GM12878 (cell line): ENCODE measurements around the gene HS6ST1. TPM values are rescaled to one million over a fixed set of nuclear protein-coding genes. Genes with fewer than 3 reads are reported as not detected.

ENCODE experiments used
- ATAC-seq: fragments of 200-7000 bp; cut with Tn5 transposase; 3 replicates; pipeline ENCODE4 v1.9.1; 2020; ENCODE audit warnings: mild to moderate bottlenecking, moderate library complexity
- BruUV-seq: library from RNA; stranded (reverse); fragments of 400-500 nt; replicated peaks from 2 replicates; lab custom pipeline; 2021; lab: Mats Ljungman, UMichigan
- CTCF ChIA-PET: fragments of 300-600 bp; sonication (Branson Sonifier 250); formaldehyde crosslinking; extraction: SDS; loops from one replicate; lab custom pipeline; 2021; ENCODE audit warnings: inconsistent platforms; lab: Yijun Ruan, JAX
- POLR2A ChIA-PET: fragments of 350-600 bp; formaldehyde crosslinking; extraction: SDS; loops from one replicate; lab custom pipeline; 2021; ENCODE audit warnings: inconsistent platforms; lab: Charles Lee
- RAD21 ChIA-PET: fragments of 300-600 bp; sonication (Branson Sonifier 250); formaldehyde crosslinking; loops from one replicate; lab custom pipeline; 2023; ENCODE audit warnings: antibody characterized with exemption; ENCODE audit not compliant: unreplicated experiment; lab: Charles Lee
- SMC1A ChIA-PET: fragments of 300-600 bp; sonication (Branson Sonifier 250); formaldehyde crosslinking; loops from one replicate; lab custom pipeline; 2023; ENCODE audit not compliant: unreplicated experiment, uncharacterized antibody; lab: Charles Lee
- DNase-seq: peaks from one replicate; pipeline ENCODE4 v3.0.0-alpha.2; 2011; ENCODE audit warnings: low read depth, low spot score
- FAIRE-seq: peaks from 3 replicates; lab custom pipeline; 2011; peaks lifted over from hg19 to GRCh38; lab: Jason Lieb, UNC
- H2AFZ ChIP-seq: 2 replicates; pipeline ENCODE4 v1.6.0; 2011; ENCODE audit warnings: low read depth, low read length, control low read depth; ENCODE audit not compliant: control insufficient read depth
- H3K27ac ChIP-seq: 2 replicates; pipeline ENCODE4 v1.5.1; 2011; ENCODE audit warnings: control low read depth; ENCODE audit not compliant: control insufficient read depth, insufficient read depth
- H3K27me3 ChIP-seq, 2 experiments: replicated peaks in 1 of 2; 2 replicates each; pipeline versions ENCODE4 v1.6.0 to v1.6.1; 2011; ENCODE audit warnings: low read length in 1 of 2; ENCODE audit not compliant: control insufficient read depth in 2 of 2, insufficient read depth in 2 of 2
- H3K36me3 ChIP-seq, 2 experiments: 2 replicates each; pipeline ENCODE4 v1.5.1; 2011; ENCODE audit warnings: low read length in 1 of 2; ENCODE audit not compliant: control insufficient read depth in 2 of 2, insufficient read depth in 2 of 2
- H3K4me1 ChIP-seq: 2 replicates; pipeline ENCODE4 v1.6.1; 2011; ENCODE audit warnings: mild to moderate bottlenecking, low read length, moderate library complexity, mixed read lengths; ENCODE audit not compliant: control insufficient read depth, insufficient read depth
- H3K4me2 ChIP-seq: 2 replicates; pipeline ENCODE4 v1.6.0; 2011; ENCODE audit warnings: control low read depth; ENCODE audit not compliant: control insufficient read depth, insufficient read depth
- H3K4me3 ChIP-seq: fragments of 200-600 bp; sonication (generic); 2 replicates; pipeline ENCODE4 v1.5.1; 2016
- H3K79me2 ChIP-seq: 2 replicates; pipeline ENCODE4 v1.6.0; 2011; ENCODE audit warnings: low read length; ENCODE audit not compliant: control insufficient read depth, insufficient read depth
- H3K9ac ChIP-seq: 2 replicates; pipeline ENCODE4 v1.8.0; 2011; ENCODE audit warnings: low read length, control low read depth, mixed read lengths; ENCODE audit not compliant: control insufficient read depth, insufficient read depth
- H3K9me3 ChIP-seq: replicated peaks from 3 replicates; pipeline ENCODE4 v1.5.1; 2011; ENCODE audit warnings: mild to moderate bottlenecking, low read length; ENCODE audit not compliant: control insufficient read depth, insufficient read depth
- H4K20me1 ChIP-seq: 2 replicates; pipeline ENCODE4 v1.6.0; 2011; ENCODE audit not compliant: control insufficient read depth, insufficient read depth
- BCL11A ChIP-seq: IDR thresholded peaks from 2 replicates; pipeline ENCODE4 v1.6.1; 2011; ENCODE audit warnings: low read depth, low read length
- IRF3 ChIP-seq: fragments of 450-650 bp; IDR thresholded peaks from 2 replicates; pipeline ENCODE4 v1.6.1; 2014; ENCODE audit warnings: mild to moderate bottlenecking
- KDM1A ChIP-seq: fragments of 200-600 bp; sonication (generic); IDR thresholded peaks from 2 replicates; pipeline ENCODE4 v1.6.1; 2016; ENCODE audit warnings: borderline replicate concordance
- NFYB ChIP-seq: IDR thresholded peaks from 2 replicates; pipeline ENCODE4 v1.6.1; 2011; ENCODE audit warnings: low read depth, mild to moderate bottlenecking, low read length, improper control_type of control experiment, moderate library complexity; ENCODE audit not compliant: insufficient read depth
- PAX5 ChIP-seq: IDR thresholded peaks from 2 replicates; pipeline ENCODE4 v1.6.1; 2011; ENCODE audit warnings: low read depth, low read length, borderline replicate concordance
- PBX3 ChIP-seq: IDR thresholded peaks from 2 replicates; pipeline ENCODE4 v1.6.1; 2011; ENCODE audit warnings: mild to moderate bottlenecking, low read depth, low read length, moderate library complexity; ENCODE audit not compliant: insufficient replicate concordance
- RELA ChIP-seq: fragments of 450-650 bp; IDR thresholded peaks from 2 replicates; pipeline ENCODE4 v1.8.0; 2014; ENCODE audit warnings: borderline replicate concordance; ENCODE audit not compliant: partially characterized antibody
- STAT1 ChIP-seq: fragments of 450-650 bp; conservative IDR thresholded peaks from 2 replicates; pipeline ENCODE4 v1.6.1; 2014; ENCODE audit warnings: antibody characterized with exemption, mild to moderate bottlenecking
- STAT3 ChIP-seq: IDR thresholded peaks from 2 replicates; pipeline ENCODE4 v1.6.1; 2011; ENCODE audit warnings: low read depth, low read length, improper control_type of control experiment
- TCF7 ChIP-seq: IDR thresholded peaks from 2 replicates; pipeline ENCODE4 v1.6.1; 2014; ENCODE audit warnings: antibody characterized with exemption, borderline replicate concordance
- ZBTB4 ChIP-seq: fragments of 450-650 bp; formaldehyde crosslinking; IDR thresholded peaks from 2 replicates; pipeline ENCODE4 v1.4.0; 2022; ENCODE audit warnings: mild to moderate bottlenecking, moderate library complexity
- ZNF217 ChIP-seq: fragments of 450-650 bp; IDR thresholded peaks from 2 replicates; pipeline ENCODE4 v1.6.1; 2017; ENCODE audit warnings: antibody characterized with exemption, mild to moderate bottlenecking
- ZNF274 ChIP-seq: IDR thresholded peaks from one replicate; pipeline ENCODE4 v1.8.0; 2011; ENCODE audit not compliant: insufficient read length, insufficient read depth
- WGBS: methylation state at CpG from one replicate; pipeline ENCODE4 v1.1.6; 2016; ENCODE audit warnings: low lambda C conversion rate; ENCODE audit not compliant: insufficient replicate concordance, insufficient coverage; ENCODE audit errors: missing lambda C conversion rate; 5-methylcytosine and 5-hydroxymethylcytosine counted together
- in situ Hi-C: fragments of 300-500 bp; cut with MboI; formaldehyde crosslinking; loops from 9 replicates; pipeline ENCODE4 v1.14.3; 2018; ENCODE audit warnings: mixed read lengths
- intact Hi-C: fragments of 100-400 bp; cut with micrococcal nuclease; formaldehyde crosslinking; loops from one replicate; pipeline ENCODE4 v1.14.2; 2022; ENCODE audit not compliant: unreplicated experiment
- polyA plus RNA-seq, 11 experiments: library from polyadenylated mRNA; depleted of rRNA in 4 of 11; unstranded in 6 of 11; stranded (reverse) in 5 of 11; fragments of >200 nt; fragmentation: Nextera tagmentation in 4 of 11; fragmentation: Illumina TruSeq in 1 of 11; extraction: Ambion mirVana in 4 of 11; extraction: Trizol in 1 of 11; gene quantifications; 1 replicate in 1 of 11; 2 replicates in 10 of 11; pipeline versions ENCODE4 v1.2.1 to v1.2.3, GENCODE V29; 2011 to 2016; ENCODE audit warnings: inconsistent platforms in 2 of 11, missing spikeins in 2 of 11, low read depth in 1 of 11
- total RNA-seq, 4 experiments: library from RNA; depleted of rRNA in 3 of 4; stranded (reverse); fragments of >200 nt in 3 of 4; fragmentation: Illumina TruSeq in 1 of 4; extraction: Trizol in 1 of 4; gene quantifications; 2 replicates each; pipeline versions ENCODE4 v1.2.1 to v1.2.3, GENCODE V29; 2013 to 2021

Gene HS6ST1
- total and polyA plus RNA-seq, 10 of the 15 experiments (the other 5 are each of a cell fraction or from before 2014, with no cell fraction given): 0.48 to 17.0 (median 4.7) TPM

- peaks cover 15% of the 10 kb centered on the region for H3K79me2 ChIP-seq
- in situ Hi-C loops: no loop called here
- TF ChIP-seq IRF3 (no peak), TCF7 (no peak), ZNF274 (no peak), PBX3 (no peak), PAX5 (no peak), KDM1A (no peak), ZBTB4 (CRISPR knock-in tag) (no peak), STAT1 (no peak), BCL11A (no peak), STAT3 (no peak), NFYB (no peak), RELA (no peak), ZNF217 (no peak)
- H3K27ac ChIP-seq: no peak overlapping the region
- peaks cover 15% of the 10 kb centered on the region for H3K4me1 ChIP-seq
- ChIA-PET RAD21 (no interaction called here), CTCF (no interaction called here), SMC1A (interaction anchor here (1.7 kb wide), 1 partner anchor 18 kb away, joined by 3 read pairs; no protein-coding TSS in a partner anchor), POLR2A (no interaction called here)
- ATAC-seq (no peak), FAIRE-seq (no peak), DNase-seq (no peak)
- no TSS peak for BruUV-seq
- H3K36me3 ChIP-seq: peaks cover 0 to 2% of the 10 kb centered on the region in 2 experiments; a peak in 2 of 4 replicates
- 94% methylated on average over 12 of the region's 12 CpGs for WGBS
- no peak overlapping the region for H3K9ac ChIP-seq
- intact Hi-C loops: no loop called here
- no peak overlapping the region; the same call in 1 of the 2 replicates for H3K4me3 ChIP-seq
- H4K20me1 ChIP-seq: peaks cover 7% of the 10 kb centered on the region; the same call in 1 of the 2 replicates
- H2AFZ ChIP-seq: no peak overlapping the region
- no peaks in the 10 kb centered on the region for H3K27me3 ChIP-seq
- H3K4me2 ChIP-seq: 0 out of 2 replicates have a peak overlapping the region, but pooled peaks have one; percentile 5
- no peaks in the 10 kb centered on the region for H3K9me3 ChIP-seq
Observed at GRCh38 chr2:128315122-128315828, 3.4 kb downstream of the HS6ST1 start.
